ENCODE data around the gene PLCB2. TPM values are rescaled to one million over a fixed set of nuclear protein-coding genes. Genes with fewer than 3 reads are reported as not detected.

The PLCB2 gene
- polyA plus RNA-seq, 1 donor (not counting 4 experiments of a cell fraction or from before 2014, with no cell fraction given) = 0.73 TPM

DNA sequence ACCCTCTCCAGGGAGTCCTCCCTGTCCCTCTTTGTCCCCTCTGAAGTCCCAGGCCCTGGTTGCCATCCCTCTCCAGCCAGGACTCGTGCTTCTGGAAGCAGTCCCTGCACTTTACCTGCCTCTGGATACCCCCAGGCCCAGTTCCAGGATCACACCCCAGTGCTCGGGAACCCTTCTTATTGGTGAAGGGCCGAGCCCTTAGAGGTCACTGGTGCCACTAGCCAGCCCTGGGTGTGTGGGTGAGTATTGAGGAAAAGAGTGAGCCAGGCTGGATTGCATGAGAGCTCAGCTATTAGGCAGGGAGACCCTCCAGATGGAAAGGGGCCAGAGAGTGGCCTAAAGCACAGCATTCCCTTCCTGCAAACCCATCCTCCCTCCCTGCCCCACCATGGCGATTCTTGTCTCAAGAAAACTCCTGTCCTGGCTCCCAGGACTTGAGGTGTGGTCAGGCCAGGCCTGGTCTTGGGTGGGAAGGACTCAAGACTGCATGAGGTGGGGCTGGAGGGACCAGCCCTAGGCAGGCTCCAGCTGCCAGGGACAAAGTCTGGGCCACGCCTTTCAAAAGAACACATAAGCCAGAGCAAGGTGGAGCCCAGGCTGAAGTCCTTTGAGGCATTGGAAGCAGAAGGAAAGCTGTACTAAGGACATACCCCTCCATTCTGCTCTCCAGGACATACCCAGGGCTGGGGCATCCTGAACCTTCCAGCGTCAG lies 38.3 kb upstream of the PLCB2 start:
- FAIRE-seq = no peak
- H3K27me3 ChIP-seq (ENCODE audit: control insufficient read depth, extremely low read depth, insufficient read depth, low read length) = no peaks in the 10 kb centered on the region
- H4K20me1 ChIP-seq (ENCODE audit: control insufficient read depth, extremely low read depth, insufficient read depth, low read length) = no peaks in the 10 kb centered on the region
- dilution Hi-C loops (cut with MboI; ENCODE audit: extremely low pct_ligation_motif_present, low sequenced_read_pairs) = no loop called here
- DNase-seq (ENCODE audit: low read depth, low spot score) = no peak
- H3K36me3 ChIP-seq (ENCODE audit: control insufficient read depth in 2 of 2, extremely low read depth in 1 of 2, insufficient read depth in 2 of 2, low read length in 2 of 2) = no peaks in the 10 kb centered on the region
- H3K9me3 ChIP-seq (ENCODE audit: control insufficient read depth, low read depth, low read length) = no peaks in the 10 kb centered on the region
- no peaks in the 10 kb centered on the region for H3K9me1 ChIP-seq (ENCODE audit: control insufficient read depth, extremely low read depth, insufficient read depth, low read length)
- no peak overlapping the region for H3K4me3 ChIP-seq (ENCODE audit: control insufficient read depth in 2 of 3, extremely low read depth in 1 of 3, insufficient read depth in 2 of 3, low read depth in 1 of 3, low read length in 3 of 3)
- H3K4me1 ChIP-seq (ENCODE audit: control insufficient read depth, extremely low read depth, insufficient read depth, low read length) = peaks cover 33% of the 10 kb centered on the region
- no peak overlapping the region for H3K9ac ChIP-seq (ENCODE audit: control insufficient read depth, extremely low read depth, insufficient read depth, low read length)
- H3K4me2 ChIP-seq (ENCODE audit: control insufficient read depth, extremely low read depth, insufficient read depth, low read depth, low read length) = no peak overlapping the region
- no peak overlapping the region for H2AFZ ChIP-seq (ENCODE audit: control insufficient read depth, low read length)
- TF ChIP-seq EZH2 (IDR thresholded peaks at IDR 0.05; ENCODE audit: low read length) = no peak
- TF ChIP-seq, protein P1, sequence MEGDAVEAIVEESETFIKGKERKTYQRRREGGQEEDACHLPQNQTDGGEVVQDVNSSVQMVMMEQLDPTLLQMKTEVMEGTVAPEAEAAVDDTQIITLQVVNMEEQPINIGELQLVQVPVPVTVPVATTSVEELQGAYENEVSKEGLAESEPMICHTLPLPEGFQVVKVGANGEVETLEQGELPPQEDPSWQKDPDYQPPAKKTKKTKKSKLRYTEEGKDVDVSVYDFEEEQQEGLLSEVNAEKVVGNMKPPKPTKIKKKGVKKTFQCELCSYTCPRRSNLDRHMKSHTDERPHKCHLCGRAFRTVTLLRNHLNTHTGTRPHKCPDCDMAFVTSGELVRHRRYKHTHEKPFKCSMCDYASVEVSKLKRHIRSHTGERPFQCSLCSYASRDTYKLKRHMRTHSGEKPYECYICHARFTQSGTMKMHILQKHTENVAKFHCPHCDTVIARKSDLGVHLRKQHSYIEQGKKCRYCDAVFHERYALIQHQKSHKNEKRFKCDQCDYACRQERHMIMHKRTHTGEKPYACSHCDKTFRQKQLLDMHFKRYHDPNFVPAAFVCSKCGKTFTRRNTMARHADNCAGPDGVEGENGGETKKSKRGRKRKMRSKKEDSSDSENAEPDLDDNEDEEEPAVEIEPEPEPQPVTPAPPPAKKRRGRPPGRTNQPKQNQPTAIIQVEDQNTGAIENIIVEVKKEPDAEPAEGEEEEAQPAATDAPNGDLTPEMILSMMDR (optimal IDR thresholded peaks at IDR 0.05 in 1 of 3, IDR thresholded peaks at IDR 0.05 in 1 of 3, conservative IDR thresholded peaks at IDR 0.05 in 1 of 3; ENCODE audit: extremely low read depth in 1 of 3, insufficient read depth in 2 of 3, low read length in 3 of 3) = no peak
- H3K27ac ChIP-seq (ENCODE audit: control insufficient read depth, insufficient read depth, low read length) = no peak overlapping the region
- no peaks in the 10 kb centered on the region for H3K79me2 ChIP-seq (ENCODE audit: control insufficient read depth, insufficient read depth, low read length)

DNA sequence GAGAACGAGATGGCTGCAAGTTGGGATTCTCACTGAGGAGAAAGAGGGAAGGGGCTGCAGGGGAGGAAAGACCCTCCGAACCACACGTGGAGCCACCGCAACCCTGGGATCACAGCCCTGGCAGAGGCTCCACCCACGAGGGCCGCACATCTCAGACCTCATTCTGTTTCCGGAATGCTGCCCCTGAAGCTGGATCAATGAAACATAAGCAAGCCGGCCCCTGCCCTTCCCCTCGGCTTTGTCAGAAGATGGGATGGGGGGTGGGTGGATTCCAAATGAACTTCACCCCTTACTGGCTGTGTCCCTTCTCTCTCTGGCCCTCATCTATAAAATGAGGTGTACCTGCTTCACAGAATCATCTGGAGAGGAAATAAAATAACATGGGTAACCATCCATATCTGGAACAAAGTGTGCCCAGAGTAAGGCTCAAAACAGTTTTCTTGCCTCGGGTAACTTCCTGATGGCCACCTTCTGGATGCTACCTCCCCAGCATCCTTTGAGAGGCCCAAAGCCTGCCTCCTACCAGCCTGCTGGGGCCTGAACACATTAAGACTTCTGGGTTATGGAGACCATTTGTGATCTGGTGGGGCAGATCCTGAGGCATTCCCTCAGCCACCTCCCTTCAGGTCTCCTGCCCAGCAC lies 37.6 kb upstream of the PLCB2 start:
- no peak overlapping the region for H3K4me3 ChIP-seq (ENCODE audit: control insufficient read depth in 2 of 3, extremely low read depth in 1 of 3, insufficient read depth in 2 of 3, low read depth in 1 of 3, low read length in 3 of 3)
- dilution Hi-C loops (cut with MboI; ENCODE audit: extremely low pct_ligation_motif_present, low sequenced_read_pairs) = no loop called here
- H4K20me1 ChIP-seq (ENCODE audit: control insufficient read depth, extremely low read depth, insufficient read depth, low read length) = no peaks in the 10 kb centered on the region
- DNase-seq (ENCODE audit: low read depth, low spot score) (no peak), FAIRE-seq (no peak)
- H3K9me3 ChIP-seq (ENCODE audit: control insufficient read depth, low read depth, low read length) = no peaks in the 10 kb centered on the region
- H3K36me3 ChIP-seq (ENCODE audit: control insufficient read depth in 2 of 2, extremely low read depth in 1 of 2, insufficient read depth in 2 of 2, low read length in 2 of 2) = no peaks in the 10 kb centered on the region
- H2AFZ ChIP-seq (ENCODE audit: control insufficient read depth, low read length) = no peak overlapping the region
- H3K4me2 ChIP-seq (ENCODE audit: control insufficient read depth, extremely low read depth, insufficient read depth, low read depth, low read length) = no peak overlapping the region
- H3K79me2 ChIP-seq (ENCODE audit: control insufficient read depth, insufficient read depth, low read length) = peaks cover 3% of the 10 kb centered on the region
- H3K4me1 ChIP-seq (ENCODE audit: control insufficient read depth, extremely low read depth, insufficient read depth, low read length) = peaks cover 38% of the 10 kb centered on the region
- H3K9me1 ChIP-seq (ENCODE audit: control insufficient read depth, extremely low read depth, insufficient read depth, low read length) = no peaks in the 10 kb centered on the region
- H3K27ac ChIP-seq (ENCODE audit: control insufficient read depth, insufficient read depth, low read length) = no peak overlapping the region
- no peaks in the 10 kb centered on the region for H3K27me3 ChIP-seq (ENCODE audit: control insufficient read depth, extremely low read depth, insufficient read depth, low read length)
- TF ChIP-seq, protein P1 (optimal IDR thresholded peaks at IDR 0.05 in 1 of 3, IDR thresholded peaks at IDR 0.05 in 1 of 3, conservative IDR thresholded peaks at IDR 0.05 in 1 of 3; ENCODE audit: extremely low read depth in 1 of 3, insufficient read depth in 2 of 3, low read length in 3 of 3) = no peak
- no peak overlapping the region for H3K9ac ChIP-seq (ENCODE audit: control insufficient read depth, extremely low read depth, insufficient read depth, low read length)

Data from keratinocyte (primary cell).